Measurements from ENCODE around the gene PLD5.

- TF ChIP-seq CTCF (IDR thresholded peaks at IDR 0.05): no peak
- TF ChIP-seq POLR2A (IDR thresholded peaks at IDR 0.05): no peak
Observed at GRCh38 chr1:242524571-242525359, at the start of gene PLD5.
